Duodenal mucosa (tissue), 2 donors: ENCODE data around the gene GPR32.

Source experiments
- H3K27ac ChIP-seq: one replicate; pipeline ENCODE4 v1.7.0; 2013; ENCODE audit warnings: low read depth, low read length
- H3K27me3 ChIP-seq, 2 donors: one replicate each; pipeline ENCODE4 v1.7.0; 2013; ENCODE audit warnings: low read length in 2 of 2, control low read depth in 1 of 2; ENCODE audit not compliant: insufficient read depth in 2 of 2, control insufficient read depth in 1 of 2
- H3K36me3 ChIP-seq, 2 donors: one replicate each; pipeline ENCODE4 v1.7.0; 2013; ENCODE audit warnings: low read length in 2 of 2, control low read depth in 1 of 2; ENCODE audit not compliant: insufficient read depth in 2 of 2, control insufficient read depth in 1 of 2
- H3K4me1 ChIP-seq, 2 donors: one replicate each; pipeline ENCODE4 v1.7.0; 2013; ENCODE audit warnings: low read length in 2 of 2, control low read depth in 1 of 2; ENCODE audit not compliant: insufficient read depth in 2 of 2, control insufficient read depth in 1 of 2
- H3K4me3 ChIP-seq, 2 donors: one replicate each; pipeline ENCODE4 v1.7.0; 2013; ENCODE audit warnings: low read length in 2 of 2, low read depth in 1 of 2
- H3K9ac ChIP-seq, 2 donors: one replicate each; pipeline ENCODE4 v1.7.0; 2013; ENCODE audit warnings: low read length in 2 of 2, low read depth in 1 of 2
- H3K9me3 ChIP-seq, 2 donors: one replicate each; pipeline ENCODE4 v1.7.0; 2013; ENCODE audit warnings: low read length in 2 of 2, control low read depth in 1 of 2; ENCODE audit not compliant: control insufficient read depth in 1 of 2

GPR32 gene

DNA sequence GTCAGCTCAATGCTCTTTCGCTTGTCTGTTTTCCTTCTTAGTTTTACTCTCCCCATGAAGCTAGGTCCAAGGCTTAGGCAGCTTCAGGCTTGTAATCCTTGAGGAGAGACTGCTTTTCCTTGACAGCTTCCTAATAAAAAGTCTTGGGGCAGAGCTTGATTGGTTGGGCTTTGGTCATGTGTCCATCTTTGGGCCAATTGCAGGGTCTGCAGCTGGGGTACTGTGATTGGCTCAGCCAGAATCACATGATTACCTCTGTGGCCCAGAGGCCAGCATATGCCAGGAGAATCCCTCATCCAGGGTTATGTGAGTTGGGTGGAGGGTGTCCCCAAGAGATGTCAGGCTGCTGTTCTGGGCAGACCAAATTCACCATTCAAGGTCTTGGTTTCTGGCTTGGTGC, 45.2 kb downstream of the GPR32 start:
- no peak overlapping the region for H3K27ac ChIP-seq
- H3K36me3 ChIP-seq = no peaks in the 10 kb centered on the region
- H3K4me3 ChIP-seq = no peak overlapping the region
- H3K9me3 ChIP-seq = no peaks in the 10 kb centered on the region
- H3K27me3 ChIP-seq = peaks cover 22% of the 10 kb centered on the region in 2 donors
- no peak overlapping the region for H3K9ac ChIP-seq
- H3K4me1 ChIP-seq = peaks cover 0 to 23% of the 10 kb centered on the region in 2 donors

DNA sequence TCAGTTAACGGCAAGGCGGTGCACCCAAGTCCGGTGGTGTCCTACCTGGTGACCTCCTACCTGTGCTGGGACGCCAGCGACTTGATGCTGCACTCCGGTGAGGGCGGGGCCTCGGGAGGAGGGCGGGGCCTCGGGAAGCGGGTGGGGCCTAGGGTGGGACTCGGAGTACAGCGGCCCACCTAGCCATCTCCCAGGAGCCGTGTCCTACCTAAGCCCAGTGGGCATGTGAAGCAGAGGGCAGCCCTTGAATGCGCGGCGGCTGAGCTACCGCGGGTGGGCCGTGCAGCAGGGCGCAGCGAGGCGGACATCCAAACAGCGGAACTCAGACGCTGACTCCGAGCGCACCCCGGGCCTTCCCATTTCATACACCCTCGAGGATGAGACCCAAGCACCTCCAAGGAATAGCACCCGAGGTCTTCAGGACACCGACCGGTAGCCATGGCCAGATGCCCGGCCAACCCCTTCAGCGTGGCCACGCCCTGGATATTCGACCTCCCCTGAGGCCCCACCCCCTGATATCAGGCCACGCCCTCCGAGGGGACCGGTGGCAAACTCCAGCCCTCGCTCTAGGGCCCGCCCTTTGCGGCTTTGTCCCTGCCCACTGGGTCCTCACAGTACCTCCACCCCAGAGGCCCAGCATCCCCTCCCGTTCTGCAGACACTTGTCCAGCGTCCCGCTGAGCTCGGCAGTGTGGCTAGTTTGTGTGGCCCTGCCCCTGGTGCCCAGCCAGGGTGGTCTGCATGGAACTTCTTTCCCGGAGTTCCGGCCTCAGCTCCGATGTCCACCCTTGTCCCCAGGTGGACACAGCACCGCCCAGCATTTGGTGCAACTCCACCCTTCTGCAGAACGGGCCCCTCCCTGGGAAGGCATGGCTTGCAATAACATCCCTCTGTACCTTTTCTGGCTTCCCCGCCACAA, 47.9 kb downstream of the GPR32 start:
- H3K9me3 ChIP-seq = no peaks in the 10 kb centered on the region
- H3K27me3 ChIP-seq = peaks cover 22 to 27% of the 10 kb centered on the region in 2 donors
- H3K4me1 ChIP-seq = peaks cover 18 to 45% of the 10 kb centered on the region in 2 donors
- H3K4me3 ChIP-seq = peak overlapping the region; percentile 57 to 64
- no peaks in the 10 kb centered on the region for H3K36me3 ChIP-seq
- no peak overlapping the region for H3K9ac ChIP-seq
- no peak overlapping the region for H3K27ac ChIP-seq

DNA sequence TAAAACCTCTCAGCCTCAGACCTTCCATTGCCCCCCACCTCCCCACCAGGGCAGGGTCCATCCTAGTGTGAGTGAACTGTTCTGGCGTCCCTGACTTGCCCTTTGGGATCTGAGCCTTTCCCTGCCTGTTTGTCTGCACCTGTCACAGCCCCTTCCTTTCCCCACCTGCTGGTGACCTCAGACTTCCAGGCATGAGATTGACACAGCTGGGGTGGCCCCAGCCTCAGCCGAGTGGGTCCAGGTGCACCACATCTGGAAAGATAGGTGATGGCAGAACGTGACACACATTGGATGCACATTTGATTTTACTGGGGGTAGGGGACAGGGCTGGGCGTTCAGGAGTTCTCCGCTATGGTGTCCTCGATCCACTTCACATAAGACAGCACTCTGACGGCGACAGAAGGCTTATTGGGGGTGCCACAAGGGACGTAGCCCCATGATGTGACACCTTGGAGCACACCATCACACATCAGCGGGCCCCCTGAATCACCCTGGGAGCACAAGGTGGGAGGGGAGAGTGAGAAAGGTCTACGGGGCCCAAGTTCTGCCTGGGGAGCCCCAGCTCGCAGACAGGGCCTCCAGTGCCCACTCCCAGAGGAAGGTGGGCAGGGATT, 48.7 kb downstream of the GPR32 start:
- H3K36me3 ChIP-seq = no peaks in the 10 kb centered on the region
- peaks cover 26 to 51% of the 10 kb centered on the region in 2 donors for H3K4me1 ChIP-seq
- peaks cover 22 to 27% of the 10 kb centered on the region in 2 donors for H3K27me3 ChIP-seq
- H3K27ac ChIP-seq = no peak overlapping the region
- H3K4me3 ChIP-seq = peak overlapping the region in 1 of 2 donors; percentile 64
- no peak overlapping the region for H3K9ac ChIP-seq
- H3K9me3 ChIP-seq = no peaks in the 10 kb centered on the region

DNA sequence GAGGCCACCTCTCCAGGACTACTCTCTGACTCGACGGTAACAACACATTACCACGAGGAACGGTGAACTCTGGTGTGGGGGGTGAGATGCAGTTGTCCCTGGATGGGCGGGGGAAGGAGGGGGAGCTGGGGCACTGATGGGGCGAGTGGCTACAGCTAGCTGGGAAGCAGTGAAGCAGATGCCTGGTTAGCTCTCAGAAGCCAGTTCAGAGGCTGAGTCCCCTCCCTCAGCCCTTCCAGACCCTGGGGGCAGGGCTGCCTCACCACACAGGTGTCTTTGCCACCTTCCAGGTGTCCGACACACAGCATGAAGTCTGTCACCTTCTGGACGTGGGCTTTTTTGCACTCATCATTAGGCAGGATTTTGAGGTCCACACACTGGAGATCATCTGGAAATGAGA, 49.4 kb downstream of the GPR32 start:
- Histone ChIP-seq H3K9ac (peak overlapping the region; percentile 9 to 47), H3K27ac (no peak overlapping the region), H3K4me1 (peaks cover 31 to 55% of the 10 kb centered on the region in 2 donors), H3K36me3 (no peaks in the 10 kb centered on the region), H3K27me3 (peaks cover 22 to 23% of the 10 kb centered on the region in 2 donors), H3K4me3 (peak overlapping the region; percentile 33 to 36), H3K9me3 (no peaks in the 10 kb centered on the region)

DNA sequence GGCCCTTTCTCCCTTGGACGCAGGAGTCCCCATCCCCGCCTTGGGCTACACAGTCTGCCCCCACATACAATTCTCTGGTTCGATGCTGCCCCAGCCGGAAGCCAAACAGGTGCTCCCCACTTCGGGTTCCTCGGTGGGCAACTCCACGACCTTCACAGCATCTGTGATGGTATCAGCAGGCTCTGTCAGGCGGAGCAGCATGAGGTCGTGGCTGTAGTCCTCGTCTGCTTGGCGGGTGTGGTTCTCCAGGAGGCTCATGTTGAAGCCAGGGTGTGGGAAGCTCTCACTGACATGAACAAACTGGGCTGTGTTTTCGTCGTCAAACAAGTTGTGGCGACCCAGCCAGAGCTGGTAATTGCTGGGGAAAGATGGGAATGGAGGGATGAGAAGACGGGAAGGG, 49.8 kb downstream of the GPR32 start:
- Histone ChIP-seq H3K9me3 (no peaks in the 10 kb centered on the region), H3K27me3 (peaks cover 18 to 22% of the 10 kb centered on the region in 2 donors), H3K4me3 (peak overlapping the region; percentile 33 to 36), H3K9ac (peak overlapping the region; percentile 9 to 47), H3K27ac (no peak overlapping the region), H3K36me3 (no peaks in the 10 kb centered on the region), H3K4me1 (peaks cover 31 to 55% of the 10 kb centered on the region in 2 donors)

DNA sequence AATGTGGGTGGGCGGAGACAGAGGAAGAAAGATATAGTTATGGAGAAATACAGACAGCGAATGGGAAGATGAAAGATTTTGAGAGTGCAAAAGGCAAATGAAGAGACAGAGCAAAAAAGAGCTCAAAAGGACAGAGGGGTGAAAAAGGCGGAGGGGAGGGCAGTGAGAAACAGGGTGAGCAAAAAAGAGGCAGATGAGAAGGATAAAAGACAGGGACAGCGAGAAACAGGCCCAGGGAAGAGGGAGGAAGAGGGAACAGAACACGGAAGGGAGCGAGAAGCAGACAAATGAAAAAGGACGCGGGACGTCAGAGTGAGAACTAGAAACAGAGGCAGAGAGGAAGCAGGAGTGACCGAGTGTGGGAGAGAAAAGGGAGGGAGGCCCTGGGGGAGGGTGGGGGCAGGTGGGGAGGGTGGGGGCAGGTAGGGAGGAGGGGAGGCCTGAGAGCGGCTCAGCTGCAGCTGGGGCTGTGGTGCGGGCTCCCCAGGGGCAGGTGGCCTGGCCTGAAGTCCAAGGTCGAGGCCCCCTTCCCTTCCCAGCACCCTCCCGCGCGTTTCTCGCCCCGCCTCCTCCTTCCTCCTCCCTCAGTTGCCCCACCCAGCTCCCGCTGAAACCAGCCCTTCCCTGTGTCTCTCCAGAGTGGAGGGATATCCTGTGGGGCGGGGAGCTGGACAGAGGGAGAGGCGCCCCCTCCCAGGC, 50.4 kb downstream of the GPR32 start:
- Histone ChIP-seq H3K4me1 (peaks cover 31 to 55% of the 10 kb centered on the region in 2 donors), H3K36me3 (no peaks in the 10 kb centered on the region), H3K4me3 (peak overlapping the region; percentile 25 to 35), H3K9ac (peak overlapping the region; percentile 9 to 18), H3K27ac (no peak overlapping the region), H3K9me3 (no peaks in the 10 kb centered on the region), H3K27me3 (peaks cover 13 to 22% of the 10 kb centered on the region in 2 donors)

DNA sequence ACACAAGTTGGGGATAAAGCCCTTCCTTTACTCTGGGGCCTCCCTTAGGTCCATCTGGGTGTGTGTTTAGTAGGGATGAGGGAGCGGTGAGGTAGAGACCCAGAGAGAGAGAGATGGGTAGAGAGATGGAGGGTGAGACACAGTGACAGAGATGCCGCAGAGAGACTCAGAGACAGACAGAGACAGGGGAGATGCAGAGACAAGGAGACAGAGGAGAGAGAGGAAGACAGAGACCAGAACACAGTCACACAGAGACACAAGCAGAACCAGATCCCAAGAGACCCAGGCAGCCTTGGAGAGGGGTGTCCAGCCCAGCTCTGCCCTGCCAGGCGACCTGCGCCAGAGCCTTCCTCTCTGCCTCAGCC, 51.0 kb downstream of the GPR32 start:
- Histone ChIP-seq H3K27ac (no peak overlapping the region), H3K27me3 (peaks cover 13 to 22% of the 10 kb centered on the region in 2 donors), H3K4me3 (no peak overlapping the region)

More for the DNA sequence above, 51.0 kb downstream of the GPR32 start:
- no peaks in the 10 kb centered on the region for H3K36me3 ChIP-seq
- no peaks in the 10 kb centered on the region for H3K9me3 ChIP-seq
- H3K9ac ChIP-seq = peak overlapping the region in 1 of 2 donors; percentile 18
- peaks cover 31 to 55% of the 10 kb centered on the region in 2 donors for H3K4me1 ChIP-seq
